Esophagus muscularis mucosa (tissue), 4 donors: ENCODE results near the gene TNFRSF14. TPM values are rescaled to one million over a fixed set of nuclear protein-coding genes. Genes with fewer than 3 reads are reported as not detected.

Experiments used
- DNase-seq: peaks from one replicate; pipeline ENCODE4 v3.0.0-alpha.2; 2017; ENCODE audit errors: extremely low spot score
- H3K27ac ChIP-seq, 4 donors: fragments of 200-600 bp; sonication (generic); replicated peaks in 1 of 4; 1 replicate in 3 of 4; 2 replicates in 1 of 4; pipeline ENCODE4 v1.5.1; 2016 to 2019; ENCODE audit warnings: mild to moderate bottlenecking in 1 of 4
- H3K27me3 ChIP-seq, 4 donors: fragments of 200-600 bp; sonication (generic); one replicate each; pipeline versions ENCODE4 v1.5.1 to v1.6.0; 2016 to 2019
- H3K36me3 ChIP-seq, 4 donors: fragments of 200-600 bp; sonication (generic); one replicate each; pipeline ENCODE4 v1.5.1; 2016 to 2019
- H3K4me1 ChIP-seq, 4 donors: fragments of 200-600 bp; sonication (generic); one replicate each; pipeline ENCODE4 v1.5.1; 2016 to 2019
- H3K4me3 ChIP-seq, 4 donors: fragments of 200-600 bp; sonication (generic); 1 replicate in 2 of 4; 2 replicates in 2 of 4; pipeline ENCODE4 v1.5.1; 2016 to 2019; ENCODE audit warnings: mild to moderate bottlenecking in 4 of 4, moderate library complexity in 1 of 4
- H3K9me3 ChIP-seq, 4 donors: fragments of 200-600 bp; sonication (generic); 1 replicate in 3 of 4; 2 replicates in 1 of 4; pipeline ENCODE4 v1.5.1; 2016 to 2019
- EP300 ChIP-seq: sonication (generic); formaldehyde crosslinking; IDR thresholded peaks from one replicate; pipeline ENCODE4 v1.6.1; 2017; ENCODE audit warnings: antibody characterized with exemption
- POLR2A ChIP-seq: fragments of 450-650 bp; IDR thresholded peaks from one replicate; pipeline ENCODE4 v1.6.1; 2017; ENCODE audit warnings: antibody characterized with exemption, moderate library complexity, mild to moderate bottlenecking, low read depth
- POLR2AphosphoS5 ChIP-seq, 2 donors: sonication (generic); formaldehyde crosslinking; IDR thresholded peaks; one replicate each; pipeline ENCODE4 v1.6.1; 2017; ENCODE audit warnings: antibody characterized with exemption in 2 of 2
- WGBS: methylation state at CpG from one replicate; pipeline ENCODE4 v1.1.5; 2018; 5-methylcytosine and 5-hydroxymethylcytosine counted together
- intact Hi-C: fragments of 100-400 bp; cut with DNase I; formaldehyde crosslinking; loops from one replicate; pipeline ENCODE4 v1.15.1; 2023
- total RNA-seq, 4 donors: library from RNA; depleted of rRNA; stranded (reverse); fragments of >200 nt; gene quantifications; one replicate each; pipeline versions ENCODE4 v1.1.0 to v1.2.1, GENCODE V29; 2016
- TF ChIP-seq, protein P1 (sequence below), 3 experiments: fragments of 200-600 bp in 2 of 3; fragments of 450-650 bp in 1 of 3; sonication (generic) in 2 of 3; IDR thresholded peaks; one replicate each; pipeline ENCODE4 v1.5.1; 2017 to 2019; ENCODE audit warnings: antibody characterized with exemption in 3 of 3, mild to moderate bottlenecking in 2 of 3, moderate library complexity in 1 of 3

The TNFRSF14 gene
- total RNA-seq, 4 donors from 2014 or later = 26.2 to 49.2 (median 42.5) TPM

GRCh38 chr1:2543543-2544092, 12.6 kb upstream of the TNFRSF14 start:
- Histone ChIP-seq H3K9me3 (no peaks in the 10 kb centered on the region), H3K4me3 (no peak overlapping the region), H3K36me3 (no peaks in the 10 kb centered on the region), H3K4me1 (peaks cover 50 to 67% (median 63%) of the 10 kb centered on the region in 4 donors), H3K27ac (no peak overlapping the region), H3K27me3 (peaks cover 5 to 91% (median 25%) of the 10 kb centered on the region in 4 donors)
- no CpG with 5 or more reads among the region's 26 CpGs for WGBS
- intact Hi-C loops = no loop called here
- no peak for DNase-seq
- TF ChIP-seq POLR2AphosphoS5 (IDR thresholded peaks at IDR 0.05) (no peak), POLR2A (no peak), EP300 (no peak)
- TF ChIP-seq, protein P1, sequence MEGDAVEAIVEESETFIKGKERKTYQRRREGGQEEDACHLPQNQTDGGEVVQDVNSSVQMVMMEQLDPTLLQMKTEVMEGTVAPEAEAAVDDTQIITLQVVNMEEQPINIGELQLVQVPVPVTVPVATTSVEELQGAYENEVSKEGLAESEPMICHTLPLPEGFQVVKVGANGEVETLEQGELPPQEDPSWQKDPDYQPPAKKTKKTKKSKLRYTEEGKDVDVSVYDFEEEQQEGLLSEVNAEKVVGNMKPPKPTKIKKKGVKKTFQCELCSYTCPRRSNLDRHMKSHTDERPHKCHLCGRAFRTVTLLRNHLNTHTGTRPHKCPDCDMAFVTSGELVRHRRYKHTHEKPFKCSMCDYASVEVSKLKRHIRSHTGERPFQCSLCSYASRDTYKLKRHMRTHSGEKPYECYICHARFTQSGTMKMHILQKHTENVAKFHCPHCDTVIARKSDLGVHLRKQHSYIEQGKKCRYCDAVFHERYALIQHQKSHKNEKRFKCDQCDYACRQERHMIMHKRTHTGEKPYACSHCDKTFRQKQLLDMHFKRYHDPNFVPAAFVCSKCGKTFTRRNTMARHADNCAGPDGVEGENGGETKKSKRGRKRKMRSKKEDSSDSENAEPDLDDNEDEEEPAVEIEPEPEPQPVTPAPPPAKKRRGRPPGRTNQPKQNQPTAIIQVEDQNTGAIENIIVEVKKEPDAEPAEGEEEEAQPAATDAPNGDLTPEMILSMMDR (IDR thresholded peaks at IDR 0.05) = no peak

DNA sequence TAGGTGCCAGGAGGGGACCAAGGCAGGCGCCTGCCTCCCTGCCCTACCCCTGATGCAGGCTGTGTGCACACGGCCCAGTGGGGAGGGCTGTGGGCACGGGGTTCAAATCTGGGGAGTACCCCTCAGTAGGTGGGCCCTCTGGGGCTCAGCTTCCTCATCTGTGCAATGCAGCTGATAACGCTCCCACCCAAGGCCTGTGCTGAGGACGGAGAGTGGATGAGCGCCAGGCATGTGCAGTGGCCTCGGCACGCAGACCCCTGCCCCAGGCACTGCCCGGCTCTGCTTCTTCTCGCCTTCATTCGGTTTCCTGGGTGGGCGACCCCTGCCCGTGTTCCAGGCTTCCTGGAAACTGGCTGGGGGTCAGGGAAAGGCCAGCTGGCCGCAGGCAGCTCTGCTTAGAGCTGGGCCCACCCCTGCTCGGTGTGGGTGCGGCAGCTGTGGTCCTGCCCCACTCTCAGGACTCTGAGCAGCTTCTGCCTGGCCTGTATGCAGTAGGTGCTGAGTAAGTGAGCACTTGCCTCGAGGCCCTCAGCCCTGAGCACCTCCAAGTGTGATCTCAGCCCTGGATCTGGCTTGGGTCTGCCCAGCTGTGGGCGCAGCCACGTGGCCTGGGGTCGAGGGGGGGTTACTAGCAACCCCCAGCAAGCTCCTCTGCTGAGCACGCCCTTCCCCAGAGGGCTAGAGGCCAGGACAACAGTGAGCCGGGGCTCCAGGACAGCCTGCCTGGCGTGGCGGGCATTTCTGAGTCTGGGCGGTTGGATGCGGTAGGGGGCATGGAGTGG, 11.9 kb upstream of the TNFRSF14 start:
- DNase-seq = no peak
- WGBS = 67% methylated on average over 6 of the region's 26 CpGs
- H3K4me3 ChIP-seq = no peak overlapping the region
- H3K27ac ChIP-seq = peak overlapping the region in 2 of 4 donors; percentile 84 to 90
- H3K27me3 ChIP-seq = peaks cover 5 to 84% (median 25%) of the 10 kb centered on the region in 4 donors
- intact Hi-C loops = no loop called here
- H3K4me1 ChIP-seq = peaks cover 55 to 73% (median 70%) of the 10 kb centered on the region in 4 donors
- TF ChIP-seq POLR2AphosphoS5 (IDR thresholded peaks at IDR 0.05) (no peak), EP300 (no peak), POLR2A (no peak)
- TF ChIP-seq, protein P1 (IDR thresholded peaks at IDR 0.05) = no peak
- H3K36me3 ChIP-seq = no peaks in the 10 kb centered on the region
- no peaks in the 10 kb centered on the region for H3K9me3 ChIP-seq

DNA sequence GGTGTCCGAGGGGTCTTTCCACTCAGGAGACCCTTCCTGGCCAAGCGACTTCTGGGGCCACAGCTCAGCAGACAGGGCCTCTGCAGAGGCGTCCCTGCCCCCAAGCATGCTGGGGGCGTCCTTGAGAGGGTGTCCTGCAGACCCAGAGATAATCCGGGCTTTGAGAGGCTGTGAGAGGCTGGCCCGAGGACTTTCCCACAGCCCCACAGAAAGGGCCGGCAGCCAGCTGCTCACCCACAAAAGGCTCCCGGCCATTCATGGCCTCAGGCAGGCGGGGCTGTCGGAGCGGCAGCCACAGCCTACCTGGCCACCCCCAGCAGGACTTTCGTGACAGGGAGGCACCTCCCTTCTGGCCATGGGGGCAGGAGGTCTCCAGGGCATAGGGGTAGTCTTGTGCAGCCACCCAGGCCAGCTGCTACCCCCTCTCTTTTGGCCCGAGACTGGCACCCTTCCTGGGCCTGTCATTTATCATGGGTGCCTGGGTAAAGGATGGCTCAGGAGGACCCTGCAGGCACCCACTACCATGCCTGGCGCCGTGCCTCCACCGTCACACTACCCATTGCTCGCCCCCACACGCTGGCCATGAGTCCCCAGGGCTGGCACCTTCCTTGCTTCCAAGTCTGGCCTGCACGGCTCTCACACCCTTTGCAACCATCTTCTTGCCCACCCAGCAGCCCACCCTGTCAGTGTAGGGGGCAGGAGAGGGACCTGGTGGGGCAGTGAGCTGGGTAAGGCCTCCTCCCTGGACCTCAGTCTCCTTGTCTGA, 11.1 kb upstream of the TNFRSF14 start:
- H3K4me1 ChIP-seq = peaks cover 61 to 79% (median 74%) of the 10 kb centered on the region in 4 donors
- no peak for DNase-seq
- peak overlapping the region; percentile 73 to 90 (median 86) for H3K27ac ChIP-seq
- H3K9me3 ChIP-seq = no peaks in the 10 kb centered on the region
- no peaks in the 10 kb centered on the region for H3K36me3 ChIP-seq
- intact Hi-C loops = no loop called here
- whole genome bisulfite sequencing = 92% methylated on average over 4 of the region's 19 CpGs
- TF ChIP-seq POLR2AphosphoS5 (IDR thresholded peaks at IDR 0.05) (no peak), EP300 (no peak), POLR2A (no peak)
- TF ChIP-seq, protein P1 (IDR thresholded peaks at IDR 0.05) = no peak
- no peak overlapping the region for H3K4me3 ChIP-seq
- peaks cover 5 to 77% (median 23%) of the 10 kb centered on the region in 4 donors for H3K27me3 ChIP-seq

GRCh38 chr1:2545754-2546514, 10.2 kb upstream of the TNFRSF14 start:
- TF ChIP-seq POLR2AphosphoS5 (IDR thresholded peaks at IDR 0.05) (peak; percentile 41 to 56), EP300 (no peak)
- peak overlapping the region; percentile 84 to 90 (median 89) for H3K27ac ChIP-seq
- peaks cover 5 to 68% (median 18%) of the 10 kb centered on the region in 4 donors for H3K27me3 ChIP-seq
- H3K4me3 ChIP-seq = peak overlapping the region; percentile 55 to 75 (median 60)
- WGBS = 3% methylated on average over 7 of the region's 43 CpGs
- H3K36me3 ChIP-seq = no peaks in the 10 kb centered on the region
- peaks cover 57 to 78% (median 69%) of the 10 kb centered on the region in 4 donors for H3K4me1 ChIP-seq
- intact Hi-C loops = no loop called here
- no peaks in the 10 kb centered on the region for H3K9me3 ChIP-seq
- DNase-seq = peak; percentile 96
